HCT116 (cell line): ENCODE results near the gene ADARB2. TPM values are rescaled to one million over a fixed set of nuclear protein-coding genes. Genes with fewer than 3 reads are reported as not detected.

Experiments
- ATAC-seq: fragments of 200-7000 bp; cut with Tn5 transposase; 2 replicates; pipeline ENCODE4 v1.9.1; 2020; ENCODE audit warnings: mild to moderate bottlenecking, moderate library complexity
- BruUV-seq: library from RNA; stranded (reverse); fragments of 400-500 nt; replicated peaks from 2 replicates; lab custom pipeline; 2021; lab: Mats Ljungman, UMichigan
- CTCF ChIA-PET: fragments of 300-600 bp; sonication (Branson Sonifier 250); formaldehyde crosslinking; loops from one replicate; lab custom pipeline; 2021; ENCODE audit warnings: antibody characterized with exemption; lab: Charles Lee
- POLR2A ChIA-PET: fragments of 300-600, 350-600 bp; sonication (Branson Sonifier 250); formaldehyde crosslinking; loops from one replicate; lab custom pipeline; 2021; ENCODE audit warnings: antibody characterized with exemption; lab: Charles Lee
- RAD21 ChIA-PET, 2 experiments: fragments of 300-600 bp; sonication (Branson Sonifier 250); formaldehyde crosslinking; loops; one replicate each; lab custom pipeline; 2023; ENCODE audit warnings: low total read pairs in 2 of 2; ENCODE audit not compliant: uncharacterized antibody in 2 of 2, unreplicated experiment in 2 of 2, low non-redundant PET in 1 of 2; lab: Charles Lee
- DNase-seq: peaks from one replicate; pipeline ENCODE4 v3.0.0-alpha.2; 2010; ENCODE audit warnings: low read depth, low spot score
- H2AFZ ChIP-seq: fragments of 200-600 bp; shearing (Covaris generic), sonication (generic); 2 replicates; pipeline ENCODE4 v1.6.1; 2017; ENCODE audit warnings: low read depth, mixed run types, mixed read lengths, antibody characterized with exemption, low read length; ENCODE audit not compliant: poor library complexity, severe bottlenecking
- H3K27ac ChIP-seq: 2 replicates; pipeline ENCODE4 v1.5.1; 2012; ENCODE audit warnings: low read depth, low read length
- H3K27me3 ChIP-seq: fragments of 200-600 bp; sonication (generic); 2 replicates; pipeline ENCODE4 v1.6.1; 2016; ENCODE audit warnings: mixed run types, low read length, mixed read lengths; ENCODE audit not compliant: insufficient read depth
- H3K36me3 ChIP-seq, 2 experiments: fragments of 200-500 bp in 1 of 2; fragments of 200-600 bp in 1 of 2; sonication (Bioruptor generic) in 1 of 2; sonication (generic) in 1 of 2; 2 replicates each; pipeline versions ENCODE4 v1.5.1 to v1.6.1; 2014 to 2016; ENCODE audit warnings: low read length in 2 of 2, inconsistent platforms in 1 of 2, mixed read lengths in 1 of 2, mixed run types in 1 of 2; ENCODE audit not compliant: insufficient read depth in 2 of 2, control insufficient read depth in 1 of 2
- H3K4me1 ChIP-seq, 2 experiments: fragments of 200-600 bp in 1 of 2; sonication (generic) in 1 of 2; 2 replicates each; pipeline versions ENCODE4 v1.5.1 to v1.6.1; 2012 to 2017; ENCODE audit warnings: low read length in 2 of 2, inconsistent platforms in 1 of 2, mild to moderate bottlenecking in 1 of 2, mixed read lengths in 1 of 2, mixed run types in 1 of 2, moderate library complexity in 1 of 2; ENCODE audit not compliant: insufficient read depth in 2 of 2, control insufficient read depth in 1 of 2
- H3K4me2 ChIP-seq: fragments of 200-600 bp; sonication (generic); 2 replicates; pipeline ENCODE4 v1.6.1; 2017; ENCODE audit warnings: mixed run types, low read length, mixed read lengths
- H3K4me3 ChIP-seq, 2 experiments: fragments of 200-600 bp in 1 of 2; sonication (generic) in 1 of 2; replicated peaks in 1 of 2; 2 replicates each; pipeline ENCODE4 v1.5.1; 2011 to 2016; ENCODE audit warnings: low read length in 2 of 2, control low read depth in 1 of 2, low read depth in 1 of 2, mild to moderate bottlenecking in 1 of 2, mixed read lengths in 1 of 2, mixed run types in 1 of 2
- H3K79me2 ChIP-seq: fragments of 200-600 bp; sonication (generic); 2 replicates; pipeline ENCODE4 v1.6.1; 2017; ENCODE audit warnings: mild to moderate bottlenecking, mixed run types, low read length, moderate library complexity, mixed read lengths; ENCODE audit not compliant: insufficient read depth
- H3K9ac ChIP-seq: fragments of 200-600 bp; sonication (generic); 2 replicates; pipeline ENCODE4 v1.6.1; 2016; ENCODE audit warnings: low read length, mixed read lengths
- H3K9me2 ChIP-seq: fragments of 200-600 bp; sonication (generic), shearing (Covaris generic); 2 replicates; pipeline ENCODE4 v1.6.1; 2017; ENCODE audit warnings: mixed run types, mild to moderate bottlenecking, moderate library complexity; ENCODE audit not compliant: insufficient read depth
- H3K9me3 ChIP-seq, 2 experiments: fragments of 200-500 bp in 1 of 2; fragments of 200-600 bp in 1 of 2; sonication (Bioruptor generic) in 1 of 2; sonication (generic) in 1 of 2; 2 replicates each; pipeline ENCODE4 v1.6.1; 2014 to 2017; ENCODE audit warnings: low read length in 2 of 2, mixed read lengths in 2 of 2, inconsistent platforms in 1 of 2, low read depth in 1 of 2, mild to moderate bottlenecking in 1 of 2, mixed run types in 1 of 2, moderate library complexity in 1 of 2; ENCODE audit not compliant: control insufficient read depth in 1 of 2, insufficient read depth in 1 of 2
- H4K20me1 ChIP-seq: fragments of 200-600 bp; sonication (generic), shearing (Covaris generic); 2 replicates; pipeline ENCODE4 v1.6.1; 2017; ENCODE audit warnings: mixed run types, mild to moderate bottlenecking, moderate library complexity; ENCODE audit not compliant: insufficient read depth
- ATF3 ChIP-seq: IDR thresholded peaks from 2 replicates; pipeline ENCODE4 v1.6.1; 2012
- EGR1 ChIP-seq: IDR thresholded peaks from 2 replicates; pipeline ENCODE4 v1.6.1; 2012; ENCODE audit warnings: low read depth
- ELF1 ChIP-seq: IDR thresholded peaks from 2 replicates; pipeline ENCODE4 v1.6.1; 2012; ENCODE audit warnings: low read depth, borderline replicate concordance
- EZH2 ChIP-seq: fragments of 200-600 bp; sonication (generic); IDR thresholded peaks from 2 replicates; pipeline ENCODE4 v1.6.1; 2017; ENCODE audit warnings: antibody characterized with exemption, mixed run types
- POLR2A ChIP-seq: IDR thresholded peaks from 2 replicates; pipeline ENCODE4 v1.7.0; 2011; ENCODE audit warnings: borderline replicate concordance; ENCODE audit not compliant: insufficient read depth, insufficient read length; ENCODE audit errors: extremely low read depth
- POLR2AphosphoS5 ChIP-seq: IDR thresholded peaks from 2 replicates; pipeline ENCODE4 v1.6.1; 2011; ENCODE audit warnings: mild to moderate bottlenecking, low read depth, low read length, moderate library complexity
- RAD21 ChIP-seq: IDR thresholded peaks from 2 replicates; pipeline ENCODE4 v1.6.1; 2012; ENCODE audit warnings: low read depth, mild to moderate bottlenecking
- SIN3A ChIP-seq: IDR thresholded peaks from 2 replicates; pipeline ENCODE4 v1.6.1; 2012; ENCODE audit warnings: low read depth
- SRF ChIP-seq: IDR thresholded peaks from 2 replicates; pipeline ENCODE4 v1.6.1; 2012; ENCODE audit warnings: low read depth
- YY1 ChIP-seq: IDR thresholded peaks from 2 replicates; pipeline ENCODE4 v1.6.1; 2011; ENCODE audit warnings: low read length, low read depth, moderate library complexity, mild to moderate bottlenecking; ENCODE audit not compliant: insufficient replicate concordance; ENCODE audit errors: extremely low read depth
- ZFX ChIP-seq: fragments of 450-650 bp; IDR thresholded peaks from 2 replicates; pipeline ENCODE4 v1.6.1; 2017
- ZNF274 ChIP-seq: fragments of 200-500 bp; sonication (Bioruptor generic); IDR thresholded peaks from 2 replicates; pipeline ENCODE4 v1.6.1; 2014; ENCODE audit warnings: mild to moderate bottlenecking, low read depth, low read length, inconsistent platforms
- intact Hi-C: fragments of 100-400 bp; cut with micrococcal nuclease; formaldehyde crosslinking; loops from 2 replicates; pipeline ENCODE4 v1.10.0; 2022
- total RNA-seq: library from RNA; stranded (reverse); gene quantifications from one replicate; pipeline ENCODE4 v1.2.1, GENCODE V29; 2021; ENCODE audit not compliant: unreplicated experiment
- TF ChIP-seq, protein P1 (sequence below), 3 experiments: fragments of 200-600 bp in 1 of 3; sonication (generic) in 1 of 3; IDR thresholded peaks in 2 of 3; conservative IDR thresholded peaks in 1 of 3; 2 replicates each; pipeline ENCODE4 v1.5.1; 2012 to 2017; ENCODE audit warnings: low read depth in 2 of 3, low read length in 2 of 3, antibody characterized with exemption in 1 of 3, borderline replicate concordance in 1 of 3, control low read depth in 1 of 3, mild to moderate bottlenecking in 1 of 3, mixed read lengths in 1 of 3, mixed run types in 1 of 3, moderate library complexity in 1 of 3; ENCODE audit not compliant: insufficient read depth in 1 of 3

The ADARB2 gene
- total RNA-seq, 1 experiment from 2014 or later: not detected

- no peak for TF ChIP-seq YY1
- no peak for TF ChIP-seq SRF
Observed at GRCh38 chr10:1575481-1576244, 161.7 kb downstream of the ADARB2 start (continued).

- TF ChIP-seq POLR2AphosphoS5 (no peak), POLR2A (no peak), YY1 (no peak), ZFX (no peak), ZNF274 (no peak), ELF1 (no peak), RAD21 (no peak), SIN3A (no peak), ATF3 (no peak), EGR1 (no peak), EZH2 (no peak)
- TF ChIP-seq, protein P1, sequence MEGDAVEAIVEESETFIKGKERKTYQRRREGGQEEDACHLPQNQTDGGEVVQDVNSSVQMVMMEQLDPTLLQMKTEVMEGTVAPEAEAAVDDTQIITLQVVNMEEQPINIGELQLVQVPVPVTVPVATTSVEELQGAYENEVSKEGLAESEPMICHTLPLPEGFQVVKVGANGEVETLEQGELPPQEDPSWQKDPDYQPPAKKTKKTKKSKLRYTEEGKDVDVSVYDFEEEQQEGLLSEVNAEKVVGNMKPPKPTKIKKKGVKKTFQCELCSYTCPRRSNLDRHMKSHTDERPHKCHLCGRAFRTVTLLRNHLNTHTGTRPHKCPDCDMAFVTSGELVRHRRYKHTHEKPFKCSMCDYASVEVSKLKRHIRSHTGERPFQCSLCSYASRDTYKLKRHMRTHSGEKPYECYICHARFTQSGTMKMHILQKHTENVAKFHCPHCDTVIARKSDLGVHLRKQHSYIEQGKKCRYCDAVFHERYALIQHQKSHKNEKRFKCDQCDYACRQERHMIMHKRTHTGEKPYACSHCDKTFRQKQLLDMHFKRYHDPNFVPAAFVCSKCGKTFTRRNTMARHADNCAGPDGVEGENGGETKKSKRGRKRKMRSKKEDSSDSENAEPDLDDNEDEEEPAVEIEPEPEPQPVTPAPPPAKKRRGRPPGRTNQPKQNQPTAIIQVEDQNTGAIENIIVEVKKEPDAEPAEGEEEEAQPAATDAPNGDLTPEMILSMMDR (IDR thresholded peaks at IDR 0.05 in 2 of 3, conservative IDR thresholded peaks at IDR 0.05 in 1 of 3; ENCODE audit: borderline replicate concordance in 1 of 3, insufficient read depth in 1 of 3, low read depth in 2 of 3, low read length in 2 of 3): no peak
- TF ChIP-seq, all 23 proteins: peak for 0
- Histone ChIP-seq H3K4me2 (no peak overlapping the region), H3K36me3 (no peaks in the 10 kb centered on the region), H4K20me1 (no peaks in the 10 kb centered on the region), H3K4me1 (no peaks in the 10 kb centered on the region), H2AFZ (no peak overlapping the region), H3K4me3 (no peak overlapping the region), H3K9me2 (no peaks in the 10 kb centered on the region), H3K27ac (no peak overlapping the region), H3K27me3 (peaks cover 7% of the 10 kb centered on the region; the same call in 1 of the 2 replicates), H3K9me3 (no peaks in the 10 kb centered on the region), H3K79me2 (no peaks in the 10 kb centered on the region), H3K9ac (no peak overlapping the region)
- RAD21 ChIA-PET: no interaction called here
- intact Hi-C loops: no loop called here
- POLR2A ChIA-PET: no interaction called here
- ATAC-seq: no peak
- no TSS peak for BruUV-seq
- DNase-seq: no peak
- CTCF ChIA-PET: no interaction called here
Observed at GRCh38 chr10:1574719-1575118, 162.6 kb downstream of the ADARB2 start.
